GM12873 (cell line): Measurements from ENCODE around the gene BPIFA3.

ENCODE experiments used
- CTCF ChIP-seq: IDR thresholded peaks from 2 replicates; pipeline ENCODE4 v1.5.1; 2012; ENCODE audit warnings: low read depth, mild to moderate bottlenecking, moderate library complexity, low read length, control low read depth; ENCODE audit not compliant: insufficient read depth; ENCODE audit errors: missing control alignments

Gene BPIFA3

GRCh38 chr20:33191955-33192354 lies 25.2 kb upstream of the BPIFA3 start:
- no peak for TF ChIP-seq CTCF

- TF ChIP-seq CTCF = no peak
Measured at GRCh38 chr20:33192912-33193501, 24.1 kb upstream of the BPIFA3 start.

GRCh38 chr20:33199026-33199425 lies 18.1 kb upstream of the BPIFA3 start:
- TF ChIP-seq CTCF = no peak

- no peak for TF ChIP-seq CTCF
Measured at GRCh38 chr20:33202451-33202850, 14.7 kb upstream of the BPIFA3 start.

GRCh38 chr20:33203444-33203843 lies 13.7 kb upstream of the BPIFA3 start:
- no peak for TF ChIP-seq CTCF

- TF ChIP-seq CTCF = no peak
Measured at GRCh38 chr20:33209789-33210188, 7.4 kb upstream of the BPIFA3 start.

GRCh38 chr20:33210371-33210770 lies 6.8 kb upstream of the BPIFA3 start:
- TF ChIP-seq CTCF = no peak
